8988T (cell line): ENCODE measurements around the gene TSHR.

Experiments used
- DNase-seq: peaks from one replicate; pipeline ENCODE4 v3.0.0; 2011

The TSHR gene

GRCh38 chr14:81144824-81145603 is 189.6 kb downstream of the TSHR start:
- DNase-seq = no peak

GRCh38 chr14:81147140-81147897 is 191.9 kb downstream of the TSHR start:
- no peak for DNase-seq

GRCh38 chr14:81148635-81149034 is 193.2 kb downstream of the TSHR start:
- DNase-seq = no peak

GRCh38 chr14:81153187-81153586 is 197.8 kb downstream of the TSHR start:
- no peak for DNase-seq

- no peak for DNase-seq
Observed at GRCh38 chr14:81157431-81157830, 202.0 kb downstream of the TSHR start.

- no peak for DNase-seq
Observed at GRCh38 chr14:81161088-81161487, 205.7 kb downstream of the TSHR start.

- DNase-seq = no peak
Observed at GRCh38 chr14:81161749-81162148, 206.3 kb downstream of the TSHR start.

- no peak for DNase-seq
Observed at GRCh38 chr14:81162941-81163340, 207.5 kb downstream of the TSHR start.

GRCh38 chr14:81164167-81164774 is 208.8 kb downstream of the TSHR start:
- peak; percentile 41 for DNase-seq

- no peak for DNase-seq
Observed at GRCh38 chr14:81165188-81165587, 209.8 kb downstream of the TSHR start.

- no peak for DNase-seq
Observed at GRCh38 chr14:81166121-81166520, 210.7 kb downstream of the TSHR start.

GRCh38 chr14:81169267-81169666 is 213.8 kb downstream of the TSHR start:
- DNase-seq = no peak

- no peak for DNase-seq
Observed at GRCh38 chr14:81169711-81170103, 214.3 kb downstream of the TSHR start.

- DNase-seq = peak; percentile 53
Observed at GRCh38 chr14:81170104-81170828, 214.8 kb downstream of the TSHR start.

GRCh38 chr14:81170829-81171195 is 215.4 kb downstream of the TSHR start:
- DNase-seq = no peak

- DNase-seq = no peak
Observed at GRCh38 chr14:81172353-81172752, 216.9 kb downstream of the TSHR start.

- no peak for DNase-seq
Observed at GRCh38 chr14:81172881-81173280, 217.5 kb downstream of the TSHR start.

- no peak for DNase-seq
Observed at GRCh38 chr14:81176241-81176640, 220.8 kb downstream of the TSHR start.

GRCh38 chr14:81177225-81177624 is 221.8 kb downstream of the TSHR start:
- DNase-seq = no peak

GRCh38 chr14:81178063-81178462 is 222.6 kb downstream of the TSHR start:
- DNase-seq = no peak

- DNase-seq = no peak
Observed at GRCh38 chr14:81179631-81180030, 224.2 kb downstream of the TSHR start.

GRCh38 chr14:81187832-81188522 is 232.6 kb downstream of the TSHR start:
- no peak for DNase-seq

GRCh38 chr14:81192594-81192993 is 237.2 kb downstream of the TSHR start:
- no peak for DNase-seq
